RPMI8226 (cell line): Measurements from ENCODE around the gene BRIX1.
"Not testable (repeated sequence)": the region's sequence is repeated elsewhere in the genome, so short reads cannot be mapped to it uniquely, and the experiment has no call there.

Experiments
- DNase-seq: peaks from one replicate; pipeline ENCODE4 v3.0.0-alpha.2; 2015

Gene BRIX1

DNA sequence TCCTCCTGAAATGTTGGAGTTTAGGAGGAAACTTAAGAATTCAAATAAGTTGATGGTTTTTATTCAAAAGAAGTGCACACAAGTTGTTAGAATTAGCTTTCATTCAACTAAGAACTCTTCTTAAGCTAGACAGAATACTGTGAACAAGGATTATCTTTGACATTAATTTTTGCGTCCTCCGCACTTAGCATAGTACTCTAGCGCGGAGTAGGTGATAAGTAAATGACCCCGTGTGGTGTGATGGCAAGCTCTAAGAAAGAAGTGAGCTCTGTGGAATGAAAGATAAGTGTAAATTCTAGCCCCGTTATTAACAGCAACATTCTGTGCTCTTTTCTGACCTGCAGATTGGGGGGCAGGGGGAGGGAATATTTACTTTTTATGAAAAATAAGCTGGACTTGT, 1.0 kb downstream of the BRIX1 start:
- DNase-seq: no peak

DNA sequence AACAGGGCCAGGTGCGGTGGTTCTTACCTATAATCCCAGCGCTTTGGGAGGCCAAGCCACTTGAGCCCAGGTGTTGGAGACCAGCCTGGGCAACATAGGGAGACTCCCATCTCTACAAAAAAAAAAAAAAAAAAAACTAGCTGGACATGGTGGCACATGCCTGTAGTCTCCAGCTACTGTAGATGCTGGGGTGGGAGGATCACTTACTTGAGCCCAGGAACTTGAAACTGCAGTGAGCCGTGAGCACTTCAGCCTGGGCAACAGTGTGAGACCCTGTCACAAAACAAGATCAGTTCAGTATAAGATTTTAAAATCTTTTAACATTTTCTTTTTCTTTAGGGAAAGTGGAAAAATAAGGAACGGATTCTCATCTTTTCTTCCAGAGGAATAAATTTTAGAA, 2.5 kb downstream of the BRIX1 start:
- no peak for DNase-seq

DNA sequence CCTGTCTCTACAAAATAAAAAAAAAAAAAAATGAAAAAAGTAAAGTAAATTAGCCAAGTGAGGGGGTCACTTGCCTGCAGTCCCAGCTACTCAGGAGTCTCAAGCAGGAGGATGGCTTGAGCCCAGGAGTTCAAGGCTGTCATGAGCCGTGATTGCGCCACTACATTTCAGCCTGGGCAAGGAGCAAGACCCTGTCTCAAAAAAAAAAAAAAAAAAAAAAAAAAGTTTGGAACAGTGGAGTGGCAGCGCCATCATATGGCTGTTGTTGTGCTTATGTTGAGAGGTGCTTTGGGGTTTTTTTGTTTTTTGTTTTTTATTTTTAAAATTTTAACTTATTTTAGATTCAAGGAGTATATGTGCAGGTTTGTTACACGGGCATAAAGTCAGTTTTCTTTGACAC, 3.6 kb downstream of the BRIX1 start:
- DNase-seq: no peak

DNA sequence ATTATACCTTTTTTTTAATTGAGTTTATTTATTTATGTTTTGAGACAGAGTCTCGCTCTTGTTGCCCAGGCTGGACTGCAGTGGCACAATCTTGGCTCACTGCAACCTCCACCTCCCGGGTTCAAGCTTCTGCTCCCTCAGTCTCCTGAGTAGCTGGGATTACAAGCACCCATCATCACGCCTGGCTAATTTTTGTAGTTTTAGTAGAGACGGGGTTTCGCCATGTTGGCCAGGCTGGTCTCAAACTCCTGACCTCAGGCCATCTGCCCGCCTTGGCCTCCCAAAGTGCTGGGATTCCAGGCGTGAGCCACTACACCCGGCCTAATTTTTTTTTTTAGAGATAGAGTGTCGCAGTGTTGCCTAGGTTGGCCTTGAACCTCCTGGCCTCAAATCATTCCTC, 7.7 kb downstream of the BRIX1 start:
- not testable (repeated sequence) for DNase-seq

GRCh38 chr5:34923694-34924461, 8.4 kb downstream of the BRIX1 start:
- no peak for DNase-seq

DNA sequence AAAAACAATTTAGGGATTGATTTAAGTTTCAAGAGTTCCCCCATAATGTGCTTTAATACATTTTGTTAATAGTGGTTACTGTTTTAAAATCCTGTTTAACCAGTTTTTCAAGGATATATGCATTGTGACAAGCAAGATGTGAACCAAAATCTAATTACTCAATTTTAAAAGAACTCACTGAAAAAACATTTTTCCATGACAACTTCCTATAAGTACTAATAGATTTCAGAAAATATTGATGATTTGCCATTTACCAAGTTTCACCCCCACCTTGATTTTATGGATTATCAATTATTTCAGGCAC, 8.9 kb downstream of the BRIX1 start:
- no peak for DNase-seq

DNA sequence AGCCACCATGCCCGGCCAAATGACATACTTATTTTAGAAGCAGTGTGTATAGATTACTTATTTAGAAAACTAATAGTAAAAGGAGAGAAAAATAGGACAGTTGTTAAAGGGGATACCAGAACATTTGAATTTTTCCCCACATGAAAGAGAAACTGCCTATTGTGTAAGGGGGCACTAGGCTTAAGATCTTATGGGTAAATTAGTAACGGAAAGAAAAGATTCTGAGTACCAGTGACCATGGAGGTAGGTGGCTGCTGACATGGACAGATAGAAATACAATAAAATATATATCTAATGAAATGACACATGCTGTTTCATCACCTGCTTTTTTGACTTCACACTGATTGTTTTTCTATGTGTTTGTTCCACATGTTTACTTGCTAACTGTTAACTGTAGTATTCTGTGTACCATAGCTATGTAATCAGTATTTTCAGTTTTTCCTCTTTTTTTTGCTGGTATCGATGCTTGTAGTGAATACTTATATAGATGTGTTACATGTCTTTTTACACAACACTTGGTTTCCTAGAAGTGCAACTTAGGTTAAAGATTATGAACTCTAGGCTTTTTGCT, 10.9 kb downstream of the BRIX1 start:
- DNase-seq: no peak

GRCh38 chr5:34927785-34928184, 12.3 kb downstream of the BRIX1 start:
- no peak for DNase-seq

DNA sequence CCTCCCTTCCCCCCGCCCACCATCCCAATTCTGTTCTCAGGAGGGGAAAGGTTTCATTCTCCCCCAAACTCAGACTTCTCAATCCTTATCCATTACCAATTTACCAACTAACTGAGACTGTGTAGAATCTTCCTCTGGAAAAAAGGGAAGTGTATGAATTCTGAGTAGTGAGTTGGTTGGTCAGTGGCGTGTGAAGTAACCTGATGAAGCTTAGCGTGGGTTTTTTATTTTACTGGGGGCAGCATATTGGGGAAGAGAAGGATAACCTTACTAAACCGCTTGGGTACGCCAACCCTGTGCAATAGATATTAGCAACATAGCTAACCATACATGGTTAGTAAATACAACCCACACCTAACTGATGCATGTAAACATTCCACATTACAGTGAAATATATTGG, 12.8 kb downstream of the BRIX1 start:
- DNase-seq: no peak

DNA sequence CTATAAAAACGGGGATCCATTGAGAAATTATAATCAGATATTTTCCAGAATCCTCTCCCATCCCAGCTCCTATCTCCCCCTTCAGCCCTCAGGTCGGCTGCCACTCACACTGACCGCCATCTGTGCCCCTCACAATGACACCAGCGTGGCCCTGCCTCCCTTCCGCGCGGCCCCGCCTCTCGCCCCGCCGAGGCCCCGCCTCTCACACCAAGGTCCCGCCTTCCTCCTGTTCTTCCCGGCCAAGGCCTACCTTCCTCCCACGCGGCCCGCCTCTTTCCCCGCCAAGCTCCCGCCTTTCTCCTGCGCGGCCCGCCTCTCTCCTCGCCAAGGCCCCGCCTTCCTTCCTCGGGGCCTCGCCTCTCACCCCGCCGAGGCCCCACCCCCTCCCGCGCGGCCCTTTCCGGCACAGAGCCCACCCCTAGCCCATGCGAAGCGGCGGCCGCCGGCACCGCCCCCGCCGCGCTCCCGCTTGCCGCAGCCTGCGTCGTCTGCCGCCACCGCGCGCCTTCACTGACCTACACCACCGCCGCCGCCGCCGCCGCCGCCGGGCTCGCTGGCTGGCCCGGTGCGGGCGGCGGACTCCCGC, 13.7 kb downstream of the BRIX1 start, which contains the start of gene DNAJC21:
Gene DNAJC21 (plus strand): TSS at position 426 of the 586 bp plus-strand sequence. CDS start 261 bp downstream, outside the sequence.
- peak; percentile 95 for DNase-seq

DNA sequence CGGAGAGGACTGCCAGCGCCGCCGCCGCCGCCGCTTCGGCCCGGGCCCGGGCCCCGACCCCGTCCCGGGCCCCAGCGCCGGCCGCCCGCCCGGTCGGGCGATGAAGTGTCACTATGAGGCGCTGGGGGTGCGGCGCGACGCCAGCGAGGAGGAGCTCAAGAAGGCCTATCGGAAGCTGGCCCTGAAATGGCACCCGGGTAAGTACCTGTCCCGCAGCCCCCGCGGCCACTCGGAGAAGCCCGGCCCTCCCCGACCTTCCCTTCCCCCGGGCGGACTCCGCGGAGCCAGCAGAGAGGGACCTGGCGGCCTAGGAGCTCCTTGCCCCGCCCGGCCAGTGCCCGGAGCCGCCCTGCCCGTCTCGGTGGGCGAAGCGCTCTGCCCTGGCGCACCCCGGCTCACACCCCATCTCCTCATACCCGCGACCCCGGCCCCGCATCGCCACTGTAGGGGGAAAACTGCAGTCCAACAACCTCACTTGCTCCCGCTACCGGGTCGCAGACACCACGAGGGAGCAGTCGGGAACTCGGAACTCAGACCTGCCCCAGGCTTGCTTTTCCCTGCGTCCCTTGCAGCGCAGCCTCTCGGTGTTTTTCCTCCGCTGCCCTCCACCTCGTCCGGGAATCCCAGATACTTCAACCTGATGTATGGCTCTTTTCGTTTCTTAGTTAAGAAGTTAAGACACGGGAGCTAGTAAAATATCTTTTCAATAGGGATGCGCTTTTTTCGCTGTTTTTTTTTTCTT, 14.4 kb downstream of the BRIX1 start:
- peak; percentile 80 for DNase-seq

- DNase-seq: no peak
Measured at GRCh38 chr5:34930462-34930844, 14.9 kb downstream of the BRIX1 start.

GRCh38 chr5:34930870-34931269, 15.4 kb downstream of the BRIX1 start:
- DNase-seq: no peak

DNA sequence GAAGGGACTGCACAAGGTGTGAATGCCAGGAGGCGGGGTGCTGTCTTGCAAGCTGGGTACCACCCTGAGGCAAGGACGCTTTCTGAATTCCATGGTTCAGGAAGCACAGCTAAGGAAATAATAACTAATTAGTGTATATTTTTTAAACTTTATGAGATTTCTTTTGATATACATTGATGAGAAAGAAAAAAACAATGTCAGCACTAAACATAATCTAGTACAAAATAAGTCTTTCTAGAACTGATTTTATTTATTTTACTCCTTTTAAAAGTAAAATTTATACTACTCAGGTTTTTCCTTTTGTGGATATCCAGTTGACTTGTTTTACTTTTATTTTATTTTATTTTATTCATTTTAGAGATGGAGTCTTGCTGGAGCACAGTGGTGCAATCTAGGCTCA, 17.4 kb downstream of the BRIX1 start:
- no peak for DNase-seq

- DNase-seq: no peak
Measured at GRCh38 chr5:34941936-34942335, 26.4 kb downstream of the BRIX1 start.

GRCh38 chr5:34944044-34944443, 28.5 kb downstream of the BRIX1 start:
- DNase-seq: no peak

DNA sequence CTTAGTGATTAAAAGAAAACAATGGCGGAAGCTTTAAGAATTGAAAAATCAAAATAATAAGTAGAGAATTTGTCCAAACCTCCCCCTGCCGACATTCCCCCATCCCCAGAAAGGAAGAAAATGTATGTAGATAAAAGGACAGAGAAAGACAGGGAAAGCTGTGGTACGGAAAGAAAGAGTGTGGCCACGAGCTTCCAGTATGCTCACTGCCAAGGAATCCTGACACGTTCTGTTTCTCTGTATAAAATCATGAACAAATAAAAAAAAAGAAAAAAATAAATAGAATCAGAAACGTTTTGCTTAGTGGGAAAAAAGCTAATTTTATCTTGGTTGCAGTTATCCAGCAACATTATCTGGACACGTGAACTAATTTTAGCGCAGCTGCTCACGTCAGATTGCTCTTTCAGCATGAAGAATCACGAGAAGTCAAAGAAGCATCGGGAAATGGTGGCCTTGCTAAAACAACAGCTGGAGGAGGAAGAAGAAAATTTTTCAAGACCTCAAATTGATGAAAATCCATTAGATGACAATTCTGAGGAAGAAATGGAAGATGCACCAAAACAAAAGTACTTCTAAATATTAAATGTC, 29.0 kb downstream of the BRIX1 start:
- DNase-seq: no peak

DNA sequence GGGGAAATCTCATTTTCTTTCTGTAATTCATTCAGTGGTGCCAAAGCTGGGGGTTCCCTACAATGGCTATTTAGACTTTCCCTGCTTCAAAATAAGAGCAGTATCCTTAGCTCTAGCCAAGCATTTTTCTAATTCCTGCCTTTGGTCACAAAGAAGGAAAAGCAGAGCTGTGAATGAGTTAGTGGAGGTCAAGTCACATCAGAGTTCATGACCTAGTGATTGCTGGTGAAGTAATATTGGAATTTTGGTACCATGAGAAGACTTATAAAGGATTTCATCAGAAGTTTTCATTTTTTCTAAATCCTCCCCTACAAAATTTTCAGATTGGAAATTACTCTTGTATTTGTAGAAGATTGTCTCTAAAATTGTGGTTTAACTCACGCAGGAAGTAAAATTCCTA, 41.8 kb downstream of the BRIX1 start:
- DNase-seq: no peak

- no peak for DNase-seq
Measured at GRCh38 chr5:34957857-34958690, 42.6 kb downstream of the BRIX1 start.

DNA sequence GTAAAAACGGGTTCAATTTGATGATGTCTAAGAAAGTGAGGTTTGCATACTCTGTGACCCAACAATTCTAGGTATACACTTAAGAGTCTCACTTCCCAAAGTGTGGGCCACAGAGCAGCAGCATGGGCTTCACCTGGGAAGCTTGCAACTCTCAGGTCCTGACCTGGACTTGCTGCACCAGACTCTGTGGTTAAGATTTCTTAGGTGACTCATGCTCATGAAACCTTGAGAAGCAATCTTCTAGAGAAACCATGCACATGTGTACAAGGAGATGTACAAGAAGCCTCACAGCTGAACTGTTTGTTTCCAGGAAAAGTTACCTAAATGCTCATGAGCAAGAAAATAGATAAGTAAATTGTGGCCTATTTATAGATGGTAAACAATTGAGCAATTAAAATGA, 43.8 kb downstream of the BRIX1 start:
- peak; percentile 59 for DNase-seq

- no peak for DNase-seq
Measured at GRCh38 chr5:34967540-34967939, 52.0 kb downstream of the BRIX1 start.

DNA sequence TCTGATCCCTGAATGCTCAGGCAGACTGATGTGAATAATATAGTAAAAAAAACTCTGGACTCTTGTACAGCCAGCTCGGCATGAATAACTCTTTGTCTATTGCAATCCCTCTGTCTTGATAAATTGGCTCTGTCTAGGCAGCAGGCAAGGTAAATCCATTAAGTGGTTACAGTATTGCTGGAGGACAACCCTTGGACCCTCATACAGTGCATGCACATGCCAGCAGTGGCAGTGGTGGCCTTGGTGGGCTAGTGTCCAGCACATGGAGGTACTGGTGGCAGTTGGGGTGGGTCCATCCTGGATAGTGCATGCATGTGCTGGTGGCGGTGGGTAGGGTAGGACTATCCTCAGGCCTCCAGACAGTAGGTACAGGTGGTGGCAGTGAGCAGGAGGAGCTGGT, 52.7 kb downstream of the BRIX1 start:
- no peak for DNase-seq

GRCh38 chr5:34970552-34970951, 55.0 kb downstream of the BRIX1 start:
- no peak for DNase-seq
